ENCODE measurements around the gene VCP.

DNA sequence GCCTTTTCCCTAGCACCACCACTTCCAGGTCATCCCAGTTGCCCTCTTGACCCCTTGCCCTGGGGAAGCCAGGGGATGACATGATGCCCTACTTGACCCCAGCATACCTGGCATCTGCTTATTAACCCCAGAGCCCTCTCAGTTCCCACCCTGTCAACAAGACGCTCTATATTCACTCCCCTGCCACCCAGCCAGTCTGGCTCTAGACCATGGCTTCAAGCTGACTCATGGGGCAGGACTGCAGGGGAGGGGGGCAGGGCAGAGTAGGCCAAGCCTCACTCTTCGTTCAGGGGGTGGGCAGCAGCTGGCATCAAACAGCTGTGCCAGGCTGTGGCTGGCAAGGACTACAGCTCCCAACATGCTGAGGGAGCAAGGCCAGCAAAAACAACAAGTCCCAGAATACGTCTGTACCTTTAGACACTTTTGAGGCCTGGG is 37.9 kb upstream of the VCP start:
- TF ChIP-seq, protein P1, sequence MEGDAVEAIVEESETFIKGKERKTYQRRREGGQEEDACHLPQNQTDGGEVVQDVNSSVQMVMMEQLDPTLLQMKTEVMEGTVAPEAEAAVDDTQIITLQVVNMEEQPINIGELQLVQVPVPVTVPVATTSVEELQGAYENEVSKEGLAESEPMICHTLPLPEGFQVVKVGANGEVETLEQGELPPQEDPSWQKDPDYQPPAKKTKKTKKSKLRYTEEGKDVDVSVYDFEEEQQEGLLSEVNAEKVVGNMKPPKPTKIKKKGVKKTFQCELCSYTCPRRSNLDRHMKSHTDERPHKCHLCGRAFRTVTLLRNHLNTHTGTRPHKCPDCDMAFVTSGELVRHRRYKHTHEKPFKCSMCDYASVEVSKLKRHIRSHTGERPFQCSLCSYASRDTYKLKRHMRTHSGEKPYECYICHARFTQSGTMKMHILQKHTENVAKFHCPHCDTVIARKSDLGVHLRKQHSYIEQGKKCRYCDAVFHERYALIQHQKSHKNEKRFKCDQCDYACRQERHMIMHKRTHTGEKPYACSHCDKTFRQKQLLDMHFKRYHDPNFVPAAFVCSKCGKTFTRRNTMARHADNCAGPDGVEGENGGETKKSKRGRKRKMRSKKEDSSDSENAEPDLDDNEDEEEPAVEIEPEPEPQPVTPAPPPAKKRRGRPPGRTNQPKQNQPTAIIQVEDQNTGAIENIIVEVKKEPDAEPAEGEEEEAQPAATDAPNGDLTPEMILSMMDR (IDR thresholded peaks at IDR 0.05), result no peak
- TF ChIP-seq EZH2phosphoT487 (IDR thresholded peaks at IDR 0.05) (no peak), EZH2 (IDR thresholded peaks at IDR 0.05) (no peak)

All from neural progenitor cell (in vitro differentiated cells).